Limb (tissue), 2 donors: ENCODE data around the gene CFDP1.
"Not testable (repeated sequence)": the region's sequence is repeated elsewhere in the genome, so short reads cannot be mapped to it uniquely, and the experiment has no call there.

Experiments used
- DNase-seq, 2 donors: peaks; one replicate each; pipeline ENCODE4 v3.0.0-alpha.2; 2016; ENCODE audit errors: extremely low spot score in 2 of 2

CFDP1 gene

GRCh38 chr16:75458439-75458838 lies 25.1 kb upstream of the CFDP1 start:
- no peak for DNase-seq

DNA sequence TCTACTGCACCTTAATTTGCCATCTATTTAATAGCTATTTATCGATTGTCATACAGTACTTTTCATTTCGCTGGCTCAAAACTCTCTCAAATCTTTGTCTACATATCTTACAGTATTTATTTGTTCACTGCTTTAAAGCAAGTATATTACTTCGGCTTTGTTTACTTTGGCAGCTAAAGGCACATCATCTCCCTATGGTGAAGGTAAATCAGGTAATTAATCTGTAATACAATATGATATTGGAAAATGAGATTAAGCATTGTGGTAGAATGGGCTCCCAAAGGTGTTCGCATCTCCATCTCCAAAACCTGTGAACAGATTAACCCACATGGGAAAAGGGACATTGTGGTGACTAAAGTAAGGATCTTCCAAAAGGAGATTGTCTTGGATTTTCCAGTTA lies 24.7 kb upstream of the CFDP1 start:
- DNase-seq, result no peak

DNA sequence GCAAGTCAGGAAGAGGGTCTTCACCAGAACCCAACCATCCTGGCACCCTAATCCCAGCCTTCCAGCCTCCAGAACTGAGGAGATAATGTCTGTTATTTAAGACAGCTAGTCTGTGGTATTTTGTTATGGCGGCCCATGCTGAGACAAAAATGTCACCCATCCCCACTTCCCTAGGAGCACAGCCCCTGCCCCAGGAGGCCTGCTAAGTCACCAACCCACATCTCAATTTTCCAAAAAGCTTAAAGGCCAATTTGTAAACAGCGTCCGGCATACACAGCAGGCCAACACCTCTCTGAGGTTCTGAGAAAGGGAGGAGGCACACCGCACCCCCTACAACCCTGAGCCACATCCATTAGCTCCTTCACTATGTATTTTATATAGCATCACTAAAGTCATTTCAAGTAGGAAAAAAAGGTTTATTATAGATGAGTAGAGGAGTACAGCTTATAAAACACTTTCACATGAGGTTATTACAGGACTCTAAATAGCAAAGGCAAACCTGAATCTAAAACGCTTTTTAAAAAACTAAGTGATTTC lies 24.2 kb upstream of the CFDP1 start:
- no peak for DNase-seq

DNA sequence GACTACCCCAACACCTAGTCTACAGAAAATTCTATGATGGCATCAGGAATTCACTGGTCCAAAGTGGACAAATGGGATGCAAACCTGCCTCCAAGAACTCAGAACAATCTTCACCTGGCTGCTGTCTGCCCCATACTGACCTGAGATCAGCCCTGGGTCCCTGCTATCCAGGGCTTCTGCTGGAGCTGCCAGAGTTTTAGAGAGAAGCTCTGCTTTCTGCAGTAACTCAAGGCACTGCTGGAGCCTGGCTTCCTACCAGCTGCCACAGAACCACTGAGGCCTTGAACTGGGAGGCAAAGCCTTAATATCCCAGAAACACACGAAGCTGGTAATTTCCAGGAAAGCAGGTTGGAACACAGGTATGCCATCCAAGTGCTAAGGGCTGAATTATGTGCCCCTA lies 23.7 kb upstream of the CFDP1 start:
- no peak for DNase-seq

DNA sequence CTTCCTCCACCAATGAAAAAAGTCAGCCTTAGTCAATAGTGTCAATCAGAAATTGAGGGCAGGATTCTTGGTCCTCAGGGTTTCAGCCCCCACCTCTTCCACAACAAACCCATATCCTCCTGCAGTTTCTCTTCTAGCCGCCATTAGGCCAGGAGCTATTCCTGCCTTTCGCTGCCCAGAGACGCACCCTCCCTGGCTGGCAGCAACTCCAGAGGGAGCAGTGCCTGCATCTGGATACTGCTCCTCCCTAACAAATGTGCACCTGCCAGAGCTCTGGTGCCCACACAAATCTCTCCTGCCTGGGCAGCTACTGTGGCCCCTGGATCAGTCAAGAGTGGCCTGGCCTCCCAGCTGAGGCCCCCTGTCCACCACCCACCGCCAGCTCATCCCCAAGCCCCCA lies 23.2 kb upstream of the CFDP1 start:
- not testable (repeated sequence) for DNase-seq

- no peak for DNase-seq
Observed at GRCh38 chr16:75455677-75456076, 22.4 kb upstream of the CFDP1 start.

GRCh38 chr16:75452464-75453190 lies 19.3 kb upstream of the CFDP1 start:
- no peak for DNase-seq

DNA sequence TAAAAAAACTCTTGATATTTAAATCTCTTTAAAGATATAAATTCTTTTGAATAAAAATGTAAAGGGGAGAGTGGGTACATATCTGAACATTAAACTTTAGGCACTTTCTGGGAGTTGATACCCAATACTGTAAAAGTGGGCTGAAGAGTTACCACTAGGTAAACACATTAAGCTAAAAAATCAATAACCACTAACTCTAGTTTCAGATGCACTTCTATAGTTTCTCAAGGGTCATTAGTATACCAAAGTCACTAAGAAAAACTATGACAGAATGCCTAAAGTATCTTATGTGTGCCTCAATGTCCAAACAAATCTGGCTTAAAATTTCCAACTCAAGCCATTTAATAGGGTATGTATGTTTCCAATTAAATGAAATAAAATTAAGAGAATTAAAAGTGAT lies 13.1 kb upstream of the CFDP1 start:
- no peak for DNase-seq

DNA sequence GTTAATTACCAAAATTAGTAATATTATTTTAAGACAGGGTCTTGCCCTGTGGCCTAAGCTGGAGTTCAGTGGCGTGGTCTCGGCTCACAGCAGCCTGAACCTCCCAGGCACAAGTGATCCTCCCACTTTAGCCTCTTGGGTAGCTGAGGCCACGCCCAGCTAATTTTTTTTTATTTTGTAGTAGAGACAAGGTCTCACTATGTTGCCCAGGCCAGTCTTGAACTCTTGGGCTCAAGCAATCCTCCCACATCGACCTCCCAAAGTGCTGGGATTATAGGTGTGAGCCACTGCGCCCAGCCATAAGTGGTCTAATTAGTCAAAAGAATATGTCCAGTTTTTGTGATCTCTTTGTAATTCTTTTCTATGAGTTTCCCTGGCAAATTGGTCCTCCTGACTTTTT lies 12.0 kb upstream of the CFDP1 start:
- no peak for DNase-seq

DNA sequence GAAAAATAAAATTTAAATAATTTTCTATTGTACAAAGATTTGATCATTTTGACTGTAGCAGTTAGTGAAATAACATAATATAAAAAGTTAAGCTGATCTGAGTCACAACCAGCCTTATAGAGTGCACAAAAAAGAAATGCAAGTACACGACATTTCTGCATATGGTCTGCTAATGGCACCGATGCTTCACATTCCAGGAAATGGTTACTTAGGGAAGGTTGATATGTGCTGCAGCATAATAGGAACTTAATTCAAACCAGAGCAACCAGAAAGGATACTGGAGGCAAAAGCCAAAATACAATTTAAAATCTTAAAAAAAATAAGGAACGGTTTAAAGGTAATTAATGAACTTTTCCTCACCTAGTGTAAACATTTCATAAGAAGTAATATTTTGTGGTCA lies 10.0 kb upstream of the CFDP1 start:
- no peak for DNase-seq

DNA sequence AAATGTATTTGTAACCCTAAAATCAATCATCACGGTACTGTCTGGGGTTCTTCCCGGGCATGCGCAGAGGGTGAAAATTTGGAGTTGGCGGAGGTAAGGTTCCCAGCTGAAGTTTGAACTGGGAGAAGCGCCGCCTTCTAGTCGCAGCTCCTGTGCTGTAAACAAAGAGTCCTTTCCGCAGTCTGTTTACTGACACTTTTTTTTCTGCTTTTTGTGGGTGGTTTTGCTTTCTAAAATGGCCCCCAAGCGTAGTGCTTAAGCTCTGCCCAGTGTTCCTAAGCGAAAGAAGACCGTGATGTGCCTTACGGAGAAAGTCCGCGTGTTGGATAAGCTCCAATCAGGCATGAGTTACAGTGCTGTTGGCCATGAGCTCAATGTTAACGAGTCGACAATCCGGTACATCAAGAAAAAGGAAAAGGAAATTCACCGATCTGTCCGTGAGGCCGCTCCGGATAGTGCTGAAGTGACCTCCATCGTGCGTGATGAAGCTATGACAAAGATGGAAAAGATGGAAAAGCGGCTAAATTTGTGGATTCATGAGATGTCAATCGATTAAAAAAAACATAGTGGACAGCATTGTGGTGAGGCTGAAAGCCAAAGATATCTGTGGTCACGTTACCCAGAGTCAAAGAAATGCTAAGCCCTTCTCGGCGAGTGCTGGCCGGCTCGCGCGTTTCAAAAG lies 570 bp upstream of the CFDP1 start:
- peak; percentile 83 to 91 for DNase-seq

GRCh38 chr16:75429621-75430403 lies 3.5 kb downstream of the CFDP1 start:
- DNase-seq, result no peak

GRCh38 chr16:75426524-75426923 lies 6.8 kb downstream of the CFDP1 start:
- DNase-seq, result not testable (repeated sequence)

DNA sequence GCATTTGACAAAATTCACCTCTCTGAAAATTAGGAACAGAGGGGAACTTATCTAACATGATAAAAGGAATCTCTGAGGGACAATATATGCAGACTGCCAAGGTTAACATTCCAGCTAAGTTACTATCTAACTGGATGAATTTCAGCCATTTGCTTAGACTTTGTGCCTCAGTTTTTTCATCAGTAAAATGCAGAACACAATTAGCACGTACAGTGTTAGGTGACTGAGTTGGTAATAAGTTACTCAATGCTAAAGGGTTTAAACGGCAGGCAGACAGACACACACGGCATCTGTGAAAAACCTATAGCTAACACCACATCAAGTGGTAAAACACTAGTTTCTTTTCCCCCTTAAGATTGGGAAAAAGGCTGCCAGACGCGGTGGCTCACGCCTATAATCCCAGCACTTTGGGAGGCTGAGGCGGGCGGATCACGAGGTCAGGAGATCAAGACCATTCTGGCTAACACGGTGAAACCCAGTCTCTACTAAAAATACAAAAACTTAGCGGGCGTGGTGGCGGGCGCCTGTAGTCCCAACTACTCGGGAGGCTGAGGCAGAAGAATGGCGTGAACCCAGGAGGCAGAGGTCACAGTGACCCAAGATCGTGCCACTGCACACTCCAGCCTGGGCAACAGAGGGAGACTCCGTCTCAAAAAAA lies 9.1 kb downstream of the CFDP1 start:
- DNase-seq, result not testable (repeated sequence)

DNA sequence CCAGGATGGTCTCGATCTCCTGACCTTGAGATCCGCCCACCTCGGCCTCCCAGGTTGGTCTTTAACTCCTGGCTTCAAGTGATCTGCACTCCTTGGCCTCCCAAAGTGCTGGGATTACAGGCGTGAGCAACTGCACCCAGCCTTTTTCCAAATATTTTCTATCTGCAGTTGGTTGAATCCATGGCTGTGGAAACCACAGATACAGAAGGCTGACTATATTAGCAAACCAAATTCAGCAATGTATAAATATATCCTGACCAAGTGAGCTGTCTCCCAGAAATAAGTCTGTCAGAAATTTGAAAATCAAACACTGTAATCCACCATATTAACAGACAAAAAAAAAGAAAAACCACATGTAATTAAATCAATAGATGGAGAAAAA lies 9.6 kb downstream of the CFDP1 start:
- no peak for DNase-seq

- DNase-seq, result no peak
Observed at GRCh38 chr16:75421820-75422126, 11.5 kb downstream of the CFDP1 start.

DNA sequence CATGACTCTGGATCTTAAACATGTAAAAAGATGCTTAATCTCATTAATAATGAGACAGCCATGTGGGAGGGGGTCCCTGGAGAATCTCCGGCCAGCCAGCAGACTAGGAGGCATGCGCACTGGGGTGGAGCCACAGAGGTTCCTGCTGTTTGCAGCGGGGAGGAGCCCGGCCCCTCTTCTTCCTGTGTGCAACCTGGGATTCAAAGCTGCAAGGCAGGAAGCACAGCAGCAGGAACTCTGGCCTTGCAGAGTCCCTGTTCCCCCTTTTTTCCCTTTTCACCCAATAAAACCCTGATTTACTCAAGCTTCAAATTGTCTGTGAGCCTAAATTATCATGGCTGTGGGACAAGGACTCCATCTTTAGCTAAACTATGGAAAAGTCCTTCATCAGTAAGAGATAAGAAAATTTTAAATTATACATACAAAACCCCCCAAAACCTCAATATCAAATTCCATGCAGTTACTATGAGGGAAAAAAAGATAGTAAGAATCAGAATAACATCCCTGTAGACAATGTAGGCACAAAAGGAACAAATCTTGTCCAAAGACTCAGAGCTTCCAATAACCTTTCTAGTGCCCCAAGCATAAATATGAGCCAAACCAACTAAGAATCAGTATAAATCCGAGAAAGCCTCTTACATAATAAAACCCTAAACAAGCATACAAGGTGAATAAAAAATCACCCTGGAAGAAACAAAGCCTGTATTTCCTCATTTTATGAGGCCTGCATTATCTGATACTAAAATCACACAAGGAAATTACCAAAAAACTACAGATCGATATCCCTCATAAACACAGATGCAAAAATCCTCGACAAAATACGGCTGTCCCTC lies 12.1 kb downstream of the CFDP1 start:
- peak; percentile 62 to 71 for DNase-seq

- no peak for DNase-seq
Observed at GRCh38 chr16:75416904-75417565, 16.3 kb downstream of the CFDP1 start.

GRCh38 chr16:75415169-75415905 lies 18.0 kb downstream of the CFDP1 start:
- DNase-seq, result no peak

- no peak for DNase-seq
Observed at GRCh38 chr16:75413951-75414350, 19.4 kb downstream of the CFDP1 start.
